Peyer's patch (tissue), 4 donors: Measurements from ENCODE around the gene OPCML.

Experiments
- POLR2A ChIP-seq, 2 donors: fragments of 450-650 bp; IDR thresholded peaks; one replicate each; pipeline ENCODE4 v1.5.1; 2017; ENCODE audit warnings: antibody characterized with exemption in 2 of 2, mild to moderate bottlenecking in 2 of 2, moderate library complexity in 2 of 2
- TF ChIP-seq, protein P1 (sequence below), 6 experiments: fragments of 450-650 bp in 4 of 6; fragments of 200-600 bp in 2 of 6; sonication (generic) in 1 of 6; IDR thresholded peaks; one replicate each; pipeline ENCODE4 v1.5.1; 2017 to 2019; ENCODE audit warnings: antibody characterized with exemption in 6 of 6, mild to moderate bottlenecking in 3 of 6, moderate library complexity in 1 of 6

DNA sequence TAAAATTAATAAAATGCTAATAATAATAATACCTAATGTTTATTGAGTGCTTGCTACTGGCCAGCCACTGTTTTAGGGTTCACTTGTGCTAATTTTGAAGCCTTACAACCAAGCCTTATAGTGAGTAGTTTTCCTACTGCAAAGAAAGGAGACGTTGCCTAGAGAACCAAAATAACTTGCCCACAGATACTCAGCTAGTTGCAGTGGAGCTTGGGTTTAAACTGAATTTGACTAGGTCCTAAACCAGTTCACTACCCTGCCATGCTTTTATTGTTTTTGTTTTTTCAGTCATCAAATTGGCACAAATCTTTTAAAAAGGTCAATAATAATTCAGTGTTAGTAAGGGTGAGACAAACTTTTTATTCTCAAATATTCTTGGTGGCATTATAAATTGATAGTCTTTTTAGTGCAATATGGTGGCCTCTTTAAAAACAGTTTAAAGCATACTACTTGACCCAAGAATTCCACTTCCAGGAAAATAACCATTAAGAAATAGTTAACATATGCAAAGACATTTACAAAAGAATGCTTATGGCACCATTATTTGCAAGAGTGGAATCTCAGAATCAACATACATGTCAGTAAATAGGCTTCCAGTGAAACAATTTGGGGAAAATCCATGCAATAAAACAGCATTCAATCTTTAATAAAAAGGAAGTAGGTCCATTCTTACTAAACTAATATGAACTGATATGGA is 90.2 kb downstream of the OPCML start:
- TF ChIP-seq, protein P1, sequence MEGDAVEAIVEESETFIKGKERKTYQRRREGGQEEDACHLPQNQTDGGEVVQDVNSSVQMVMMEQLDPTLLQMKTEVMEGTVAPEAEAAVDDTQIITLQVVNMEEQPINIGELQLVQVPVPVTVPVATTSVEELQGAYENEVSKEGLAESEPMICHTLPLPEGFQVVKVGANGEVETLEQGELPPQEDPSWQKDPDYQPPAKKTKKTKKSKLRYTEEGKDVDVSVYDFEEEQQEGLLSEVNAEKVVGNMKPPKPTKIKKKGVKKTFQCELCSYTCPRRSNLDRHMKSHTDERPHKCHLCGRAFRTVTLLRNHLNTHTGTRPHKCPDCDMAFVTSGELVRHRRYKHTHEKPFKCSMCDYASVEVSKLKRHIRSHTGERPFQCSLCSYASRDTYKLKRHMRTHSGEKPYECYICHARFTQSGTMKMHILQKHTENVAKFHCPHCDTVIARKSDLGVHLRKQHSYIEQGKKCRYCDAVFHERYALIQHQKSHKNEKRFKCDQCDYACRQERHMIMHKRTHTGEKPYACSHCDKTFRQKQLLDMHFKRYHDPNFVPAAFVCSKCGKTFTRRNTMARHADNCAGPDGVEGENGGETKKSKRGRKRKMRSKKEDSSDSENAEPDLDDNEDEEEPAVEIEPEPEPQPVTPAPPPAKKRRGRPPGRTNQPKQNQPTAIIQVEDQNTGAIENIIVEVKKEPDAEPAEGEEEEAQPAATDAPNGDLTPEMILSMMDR (IDR thresholded peaks at IDR 0.05) = no peak
- no peak for TF ChIP-seq POLR2A (IDR thresholded peaks at IDR 0.05)
